ENCODE measurements around the gene GAS7. TPM values are rescaled to one million over a fixed set of nuclear protein-coding genes. Genes with fewer than 3 reads are reported as not detected.

The GAS7 gene
- total and polyA plus RNA-seq, 3 donors from 2014 or later, result 70.2 to 184 (median 152) TPM

DNA sequence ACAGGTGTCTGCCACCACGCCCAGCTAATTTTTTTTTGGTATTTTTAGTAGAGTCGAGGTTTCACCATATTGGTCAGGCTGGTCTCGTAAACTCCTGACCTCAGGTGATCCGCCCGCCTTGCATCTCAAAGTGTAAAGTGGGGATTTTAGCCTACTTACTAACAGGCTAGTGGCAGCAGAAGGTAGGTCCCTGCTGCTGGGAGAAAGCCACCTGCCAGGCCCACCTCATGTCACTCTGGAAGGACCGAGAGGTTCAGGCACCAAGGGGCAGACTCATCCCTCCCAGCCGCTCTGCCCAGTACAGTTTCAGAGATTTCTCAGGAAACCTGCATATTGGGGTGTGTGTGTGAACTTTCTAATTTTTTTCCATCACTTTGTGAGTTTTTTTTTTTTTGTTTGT is 291.3 kb downstream of the GAS7 start:
- no peaks in the 10 kb centered on the region for H3K9me3 ChIP-seq
- intact Hi-C loops (cut with DNase I; ENCODE audit: low total_unique reads), result no loop called here
- no peak for DNase-seq
- TF ChIP-seq, protein P1, sequence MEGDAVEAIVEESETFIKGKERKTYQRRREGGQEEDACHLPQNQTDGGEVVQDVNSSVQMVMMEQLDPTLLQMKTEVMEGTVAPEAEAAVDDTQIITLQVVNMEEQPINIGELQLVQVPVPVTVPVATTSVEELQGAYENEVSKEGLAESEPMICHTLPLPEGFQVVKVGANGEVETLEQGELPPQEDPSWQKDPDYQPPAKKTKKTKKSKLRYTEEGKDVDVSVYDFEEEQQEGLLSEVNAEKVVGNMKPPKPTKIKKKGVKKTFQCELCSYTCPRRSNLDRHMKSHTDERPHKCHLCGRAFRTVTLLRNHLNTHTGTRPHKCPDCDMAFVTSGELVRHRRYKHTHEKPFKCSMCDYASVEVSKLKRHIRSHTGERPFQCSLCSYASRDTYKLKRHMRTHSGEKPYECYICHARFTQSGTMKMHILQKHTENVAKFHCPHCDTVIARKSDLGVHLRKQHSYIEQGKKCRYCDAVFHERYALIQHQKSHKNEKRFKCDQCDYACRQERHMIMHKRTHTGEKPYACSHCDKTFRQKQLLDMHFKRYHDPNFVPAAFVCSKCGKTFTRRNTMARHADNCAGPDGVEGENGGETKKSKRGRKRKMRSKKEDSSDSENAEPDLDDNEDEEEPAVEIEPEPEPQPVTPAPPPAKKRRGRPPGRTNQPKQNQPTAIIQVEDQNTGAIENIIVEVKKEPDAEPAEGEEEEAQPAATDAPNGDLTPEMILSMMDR (IDR thresholded peaks at IDR 0.05), result no peak
- no peak for TF ChIP-seq POLR2A (IDR thresholded peaks at IDR 0.05)
- H3K27ac ChIP-seq, result no peak overlapping the region
- H3K27me3 ChIP-seq, result no peaks in the 10 kb centered on the region
- WGBS, 2 donors, result 92 to 93% methylated on average over 7 of the region's 7 CpGs
- H3K36me3 ChIP-seq (ENCODE audit: low read depth, missing control alignments), result no peaks in the 10 kb centered on the region
- H3K4me3 ChIP-seq, result no peak overlapping the region
- no peaks in the 10 kb centered on the region for H3K4me1 ChIP-seq

DNA sequence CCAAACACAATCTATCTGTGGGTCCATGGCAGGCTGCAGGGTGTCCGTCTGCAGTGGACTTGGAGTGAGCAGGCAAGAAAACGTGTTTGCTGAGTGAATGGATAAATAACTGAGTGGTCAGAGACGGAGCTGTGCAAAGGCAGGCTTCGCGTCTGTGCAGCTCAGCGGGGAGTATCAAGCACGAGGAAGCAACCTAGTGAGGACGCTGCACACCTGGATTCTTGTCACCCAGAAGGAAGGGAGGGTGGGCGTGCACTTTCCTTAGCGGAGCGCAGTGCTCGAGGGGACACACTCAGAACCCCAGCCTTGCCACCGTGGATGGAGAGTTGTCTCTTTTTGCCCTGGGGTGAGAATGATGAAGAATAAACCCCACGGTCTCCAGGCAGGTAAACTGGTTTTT is 291.8 kb downstream of the GAS7 start:
- no peak overlapping the region for H3K4me3 ChIP-seq
- 83 to 84% methylated on average over 14 of the region's 14 CpGs for WGBS, 2 donors
- H3K36me3 ChIP-seq (ENCODE audit: low read depth, missing control alignments), result no peaks in the 10 kb centered on the region
- no peaks in the 10 kb centered on the region for H3K27me3 ChIP-seq
- H3K27ac ChIP-seq, result no peak overlapping the region
- H3K4me1 ChIP-seq, result no peaks in the 10 kb centered on the region
- TF ChIP-seq, protein P1 (IDR thresholded peaks at IDR 0.05), result no peak
- no peak for TF ChIP-seq POLR2A (IDR thresholded peaks at IDR 0.05)
- no peaks in the 10 kb centered on the region for H3K9me3 ChIP-seq
- intact Hi-C loops (cut with DNase I; ENCODE audit: low total_unique reads), result no loop called here
- DNase-seq, result no peak

DNA sequence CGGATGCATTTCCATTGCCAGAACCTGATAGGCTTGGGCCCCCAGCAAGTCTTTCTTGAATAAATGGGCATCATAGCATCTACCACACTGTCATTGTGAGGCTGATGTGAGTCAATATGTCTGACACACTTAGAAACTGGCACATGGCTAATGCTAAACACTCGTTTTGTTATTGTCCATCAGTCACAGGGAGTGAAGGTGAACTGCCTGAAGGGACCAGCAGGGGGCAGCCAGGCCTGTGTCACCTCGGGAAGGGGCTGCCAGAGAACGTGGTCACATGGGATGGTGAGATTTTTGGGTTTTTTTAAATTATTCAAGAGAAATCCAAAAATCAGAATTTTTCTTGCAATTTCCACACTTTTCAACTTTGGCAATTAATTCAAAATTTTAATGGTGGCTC is 292.5 kb downstream of the GAS7 start:
- Histone ChIP-seq H3K4me3 (no peak overlapping the region), H3K36me3 (ENCODE audit: low read depth, missing control alignments) (no peaks in the 10 kb centered on the region), H3K27ac (no peak overlapping the region), H3K9me3 (no peaks in the 10 kb centered on the region), H3K4me1 (no peaks in the 10 kb centered on the region), H3K27me3 (no peaks in the 10 kb centered on the region)
- DNase-seq, result peak; percentile 67
- intact Hi-C loops (cut with DNase I; ENCODE audit: low total_unique reads), result no loop called here
- 27 to 36% methylated on average over 4 of the region's 4 CpGs for WGBS, 2 donors
- TF ChIP-seq, protein P1 (IDR thresholded peaks at IDR 0.05), result peak; percentile 46 to 62 (median 50)
- TF ChIP-seq POLR2A (IDR thresholded peaks at IDR 0.05), result no peak

DNA sequence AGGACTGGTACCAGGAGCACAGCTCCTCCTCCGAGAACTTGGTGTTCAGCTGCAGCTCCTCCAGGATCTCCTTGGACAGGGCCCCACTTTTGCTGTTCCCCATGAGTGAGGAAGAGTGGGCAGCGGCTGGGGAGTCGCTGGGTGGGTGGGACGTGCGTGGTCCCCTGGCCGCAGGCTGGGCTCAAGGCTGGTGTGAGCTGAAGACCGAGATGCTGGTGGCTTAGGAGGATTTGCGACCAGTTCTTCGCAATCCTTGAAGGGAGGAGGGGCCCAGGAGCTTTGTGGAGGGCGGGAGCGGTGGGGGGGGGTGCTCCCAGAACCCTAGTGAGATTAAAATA is 293.4 kb downstream of the GAS7 start, which contains the start of gene RCVRN:
TSS of gene RCVRN (minus strand) at position 194 of the 338 bp plus-strand sequence. CDS start at position 103, 91 bp downstream.
- Histone ChIP-seq H3K4me3 (no peak within 1 kb of the TSS), H3K36me3 (ENCODE audit: low read depth, missing control alignments) (no peaks in the 10 kb centered on the region), H3K4me1 (no peaks in the 10 kb centered on the region), H3K9me3 (no peaks in the 10 kb centered on the region), H3K27me3 (no peaks in the 10 kb centered on the region), H3K27ac (no peak within 1 kb of the TSS)
- TF ChIP-seq, protein P1 (IDR thresholded peaks at IDR 0.05), result no peak
- no peak for TF ChIP-seq POLR2A (IDR thresholded peaks at IDR 0.05)
- DNase-seq, result no peak
- 81 to 92% methylated on average over 9 to 11 of the region's 11 CpGs for WGBS, 2 donors
- intact Hi-C loops (cut with DNase I; ENCODE audit: low total_unique reads), result no loop called here

DNA sequence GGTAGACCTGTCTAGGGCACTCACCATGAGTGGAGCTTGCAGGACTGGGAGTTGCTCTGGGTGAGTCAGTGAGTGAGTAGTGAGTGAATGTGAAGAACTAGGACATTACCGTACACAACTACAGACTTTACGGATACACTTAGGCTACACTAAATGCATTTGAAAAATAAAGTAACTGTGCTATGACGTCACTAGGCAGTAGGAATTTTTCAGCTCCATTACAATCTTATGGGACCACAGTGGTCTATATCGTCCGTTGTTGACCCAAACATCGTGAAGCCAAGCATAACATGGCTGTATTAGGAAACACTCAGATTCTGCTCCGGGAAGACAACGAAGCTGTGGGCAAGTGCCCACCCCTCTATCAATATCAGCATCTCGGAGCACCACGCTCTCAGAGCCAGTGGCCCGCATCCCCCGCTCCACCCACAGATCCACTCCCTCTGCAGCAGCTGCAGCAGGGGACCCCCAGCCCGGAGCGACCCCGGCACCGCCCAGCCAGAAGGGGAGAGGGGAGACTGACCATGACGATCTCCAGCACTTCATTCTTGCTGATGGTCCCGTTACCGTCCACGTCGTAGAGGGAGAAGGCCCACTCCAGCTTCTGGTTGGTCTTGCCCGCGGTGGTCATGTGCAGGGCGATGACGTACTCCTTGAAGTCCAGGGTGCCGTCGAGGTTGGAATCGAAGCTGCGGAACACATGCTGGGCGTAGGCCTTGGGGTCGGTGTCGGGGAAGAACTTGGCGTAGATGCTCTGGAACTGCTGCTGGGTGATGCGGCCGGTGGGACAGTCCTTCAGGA is 293.9 kb downstream of the GAS7 start:
- no peak for DNase-seq
- Histone ChIP-seq H3K4me1 (peaks cover 5% of the 10 kb centered on the region), H3K27me3 (no peaks in the 10 kb centered on the region), H3K9me3 (no peaks in the 10 kb centered on the region), H3K36me3 (ENCODE audit: low read depth, missing control alignments) (no peaks in the 10 kb centered on the region), H3K4me3 (no peak overlapping the region), H3K27ac (no peak overlapping the region)
- intact Hi-C loops (cut with DNase I; ENCODE audit: low total_unique reads), result no loop called here
- 86% methylated on average over 25 to 35 of the region's 35 CpGs for WGBS, 2 donors
- TF ChIP-seq POLR2A (IDR thresholded peaks at IDR 0.05), result no peak
- TF ChIP-seq, protein P1 (IDR thresholded peaks at IDR 0.05), result no peak
